Measurements from ENCODE around the gene THEMIS. TPM values are rescaled to one million over a fixed set of nuclear protein-coding genes. Genes with fewer than 3 reads are reported as not detected.

The THEMIS gene, protein sequence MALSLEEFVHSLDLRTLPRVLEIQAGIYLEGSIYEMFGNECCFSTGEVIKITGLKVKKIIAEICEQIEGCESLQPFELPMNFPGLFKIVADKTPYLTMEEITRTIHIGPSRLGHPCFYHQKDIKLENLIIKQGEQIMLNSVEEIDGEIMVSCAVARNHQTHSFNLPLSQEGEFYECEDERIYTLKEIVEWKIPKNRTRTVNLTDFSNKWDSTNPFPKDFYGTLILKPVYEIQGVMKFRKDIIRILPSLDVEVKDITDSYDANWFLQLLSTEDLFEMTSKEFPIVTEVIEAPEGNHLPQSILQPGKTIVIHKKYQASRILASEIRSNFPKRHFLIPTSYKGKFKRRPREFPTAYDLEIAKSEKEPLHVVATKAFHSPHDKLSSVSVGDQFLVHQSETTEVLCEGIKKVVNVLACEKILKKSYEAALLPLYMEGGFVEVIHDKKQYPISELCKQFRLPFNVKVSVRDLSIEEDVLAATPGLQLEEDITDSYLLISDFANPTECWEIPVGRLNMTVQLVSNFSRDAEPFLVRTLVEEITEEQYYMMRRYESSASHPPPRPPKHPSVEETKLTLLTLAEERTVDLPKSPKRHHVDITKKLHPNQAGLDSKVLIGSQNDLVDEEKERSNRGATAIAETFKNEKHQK
- not detected in 2 replicates for total RNA-seq

DNA sequence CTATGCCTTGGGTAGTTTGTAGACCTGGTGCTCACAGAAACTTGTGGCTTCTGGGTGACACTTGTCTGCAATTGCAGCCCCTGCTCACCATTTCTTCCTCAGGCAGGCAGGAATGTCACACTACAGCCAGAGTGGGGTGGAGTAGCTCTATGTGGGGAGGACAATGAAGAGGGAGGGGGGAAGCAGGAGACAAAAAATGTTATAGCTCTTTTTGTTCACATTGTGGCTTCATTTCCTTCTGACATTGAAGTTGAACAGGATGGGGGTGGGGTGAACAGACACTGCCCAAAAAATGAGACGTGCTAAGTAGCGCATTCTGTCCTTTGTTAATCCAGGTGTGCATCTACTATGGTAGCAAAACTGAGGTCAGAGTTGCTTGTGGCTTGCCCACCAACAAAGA is at the start of gene THEMIS:
TSS of gene THEMIS (minus strand) at position 124 of the 400 bp plus-strand sequence. CDS start 126 bp downstream, outside the sequence.

